Mesothelial cell of epicardium (in vitro differentiated cells): ENCODE measurements around the gene PDE6B. TPM values are rescaled to one million over a fixed set of nuclear protein-coding genes. Genes with fewer than 3 reads are reported as not detected.

Experiments used
- DNase-seq, 2 experiments: peaks; one replicate each; pipeline ENCODE4 v3.0.0; 2021; ENCODE audit warnings: low spot score in 2 of 2; ENCODE audit not compliant: unreplicated experiment in 2 of 2
- H3K27ac Mint-ChIP-seq: 2 replicates; pipeline ENCODE4 v1.8.0; 2021; ENCODE audit warnings: mixed read lengths
- H3K27me3 Mint-ChIP-seq: 2 replicates; pipeline ENCODE4 v1.8.0; 2021; ENCODE audit warnings: low read depth, mixed read lengths
- H3K36me3 Mint-ChIP-seq: 2 replicates; pipeline ENCODE4 v1.8.0; 2021; ENCODE audit warnings: mixed read lengths
- H3K4me1 Mint-ChIP-seq: 2 replicates; pipeline ENCODE4 v1.8.0; 2021; ENCODE audit warnings: mixed read lengths
- H3K4me3 Mint-ChIP-seq: 2 replicates; pipeline ENCODE4 v1.8.0; 2021; ENCODE audit warnings: mild to moderate bottlenecking, moderate library complexity, mixed read lengths
- H3K9me3 Mint-ChIP-seq: 2 replicates; pipeline ENCODE4 v1.8.0; 2021; ENCODE audit warnings: mixed read lengths
- total RNA-seq: library from RNA; stranded (reverse); gene quantifications from 3 replicates; pipeline ENCODE4 v1.2.1, GENCODE V29; 2021
- TF ChIP-seq, protein P1 (sequence below): fragments of 200-600 bp; sonication (generic); IDR thresholded peaks from one replicate; pipeline ENCODE4 v1.5.0; 2021; ENCODE audit warnings: antibody characterized with exemption; ENCODE audit not compliant: unreplicated experiment

Gene PDE6B
- total RNA-seq, 1 donor from 2014 or later, result 11.6 TPM

DNA sequence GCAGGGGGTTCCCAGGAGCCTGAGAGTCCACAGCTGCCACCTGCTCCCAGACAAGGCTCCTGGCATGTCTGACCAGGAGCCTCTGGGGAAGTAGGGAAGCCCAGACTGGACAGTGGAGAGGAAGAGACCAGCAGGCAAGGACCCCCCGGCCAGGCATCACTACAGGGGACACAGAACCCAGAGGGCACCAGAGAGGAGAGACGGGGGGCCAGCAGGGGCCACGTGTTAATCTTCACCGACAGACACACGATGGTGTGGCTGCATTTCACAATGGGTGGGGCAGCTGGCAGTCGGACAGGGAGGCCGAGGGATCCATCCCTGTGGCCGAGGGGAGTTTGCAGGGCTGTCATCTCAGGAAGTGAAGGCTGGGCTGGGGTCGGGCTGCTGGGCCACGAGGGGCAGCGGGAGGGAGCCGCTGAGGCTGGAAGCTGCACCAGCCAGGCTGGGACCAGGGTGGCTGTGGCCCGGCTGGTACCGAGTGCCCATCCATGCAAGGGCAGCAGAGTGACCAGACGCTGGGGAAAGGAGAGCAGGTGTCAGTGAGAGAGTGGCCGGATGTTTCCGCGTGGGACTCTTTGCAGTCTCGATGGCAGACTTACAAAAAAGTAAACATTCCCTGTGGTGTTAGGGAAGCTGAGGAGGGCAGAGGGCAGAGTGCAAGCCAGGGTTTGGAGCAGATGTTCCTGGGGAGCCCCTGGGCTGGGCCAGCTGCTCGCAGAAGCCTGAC lies 4.7 kb downstream of the PDE6B start:
- Mint-ChIP-seq H3K27me3 (peaks cover 2% of the 10 kb centered on the region), H3K9me3 (peaks cover 14% of the 10 kb centered on the region), H3K27ac (no peak overlapping the region), H3K36me3 (no peaks in the 10 kb centered on the region), H3K4me3 (no peak overlapping the region), H3K4me1 (no peaks in the 10 kb centered on the region)
- DNase-seq, result no peak
- TF ChIP-seq, protein P1, sequence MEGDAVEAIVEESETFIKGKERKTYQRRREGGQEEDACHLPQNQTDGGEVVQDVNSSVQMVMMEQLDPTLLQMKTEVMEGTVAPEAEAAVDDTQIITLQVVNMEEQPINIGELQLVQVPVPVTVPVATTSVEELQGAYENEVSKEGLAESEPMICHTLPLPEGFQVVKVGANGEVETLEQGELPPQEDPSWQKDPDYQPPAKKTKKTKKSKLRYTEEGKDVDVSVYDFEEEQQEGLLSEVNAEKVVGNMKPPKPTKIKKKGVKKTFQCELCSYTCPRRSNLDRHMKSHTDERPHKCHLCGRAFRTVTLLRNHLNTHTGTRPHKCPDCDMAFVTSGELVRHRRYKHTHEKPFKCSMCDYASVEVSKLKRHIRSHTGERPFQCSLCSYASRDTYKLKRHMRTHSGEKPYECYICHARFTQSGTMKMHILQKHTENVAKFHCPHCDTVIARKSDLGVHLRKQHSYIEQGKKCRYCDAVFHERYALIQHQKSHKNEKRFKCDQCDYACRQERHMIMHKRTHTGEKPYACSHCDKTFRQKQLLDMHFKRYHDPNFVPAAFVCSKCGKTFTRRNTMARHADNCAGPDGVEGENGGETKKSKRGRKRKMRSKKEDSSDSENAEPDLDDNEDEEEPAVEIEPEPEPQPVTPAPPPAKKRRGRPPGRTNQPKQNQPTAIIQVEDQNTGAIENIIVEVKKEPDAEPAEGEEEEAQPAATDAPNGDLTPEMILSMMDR, result no peak

DNA sequence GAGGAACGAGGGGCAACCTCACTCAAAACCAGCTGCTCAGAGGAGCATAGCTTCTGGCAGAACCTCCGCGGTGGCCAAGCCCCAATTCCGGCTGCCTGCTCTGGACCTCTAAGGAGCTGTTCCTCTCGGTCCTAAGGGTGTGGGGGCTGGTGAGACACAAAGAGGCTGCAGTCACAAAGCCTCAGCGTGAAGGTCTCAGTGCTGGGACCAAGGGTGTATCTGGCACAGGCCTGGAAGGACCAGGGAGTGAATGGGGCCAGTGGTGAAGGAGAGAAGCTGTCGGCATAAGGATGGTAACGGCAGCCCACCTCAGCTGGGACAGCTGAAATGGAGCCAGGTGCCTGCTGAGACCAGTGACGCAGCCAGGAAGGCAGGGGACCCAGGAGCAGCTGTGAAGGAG lies 5.3 kb downstream of the PDE6B start:
- TF ChIP-seq, protein P1, result no peak
- no peak overlapping the region for H3K27ac Mint-ChIP-seq
- no peak for DNase-seq
- no peaks in the 10 kb centered on the region for H3K4me1 Mint-ChIP-seq
- H3K4me3 Mint-ChIP-seq, result no peak overlapping the region
- peaks cover 5% of the 10 kb centered on the region for H3K27me3 Mint-ChIP-seq
- H3K36me3 Mint-ChIP-seq, result no peaks in the 10 kb centered on the region
- H3K9me3 Mint-ChIP-seq, result peaks cover 14% of the 10 kb centered on the region

DNA sequence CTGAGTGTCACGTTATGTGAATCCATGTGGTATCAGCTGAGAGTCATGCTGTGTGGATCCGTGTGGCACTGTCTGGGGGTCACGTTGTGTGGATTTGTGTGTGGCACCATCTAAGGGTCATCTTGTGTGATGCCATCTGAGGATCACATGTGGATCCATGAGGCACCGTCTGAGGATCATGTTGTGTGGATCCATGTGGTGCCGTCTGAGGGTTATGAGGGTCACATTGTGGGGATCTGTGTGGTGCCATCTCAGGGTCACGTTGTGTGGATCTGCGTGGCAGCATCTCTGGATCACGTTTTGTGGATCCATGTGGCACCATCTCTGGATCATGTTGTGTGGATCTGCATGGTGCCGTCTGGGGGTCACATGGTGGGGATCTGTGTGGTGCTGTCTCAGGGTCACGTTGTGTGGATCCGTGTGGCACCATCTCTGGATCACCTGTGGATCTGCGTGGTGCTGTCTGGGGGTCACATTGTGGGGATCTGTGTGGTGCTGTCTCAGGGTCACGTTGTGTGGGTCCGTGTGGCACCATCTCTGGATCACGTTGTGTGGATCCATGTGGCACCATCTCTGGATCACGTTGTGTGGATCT lies 6.9 kb downstream of the PDE6B start:
- no peak for DNase-seq
- Mint-ChIP-seq H3K9me3 (peaks cover 14% of the 10 kb centered on the region), H3K36me3 (no peaks in the 10 kb centered on the region), H3K4me1 (no peaks in the 10 kb centered on the region), H3K27me3 (peaks cover 7% of the 10 kb centered on the region), H3K27ac (no peak overlapping the region), H3K4me3 (no peak overlapping the region)
- TF ChIP-seq, protein P1, result no peak

DNA sequence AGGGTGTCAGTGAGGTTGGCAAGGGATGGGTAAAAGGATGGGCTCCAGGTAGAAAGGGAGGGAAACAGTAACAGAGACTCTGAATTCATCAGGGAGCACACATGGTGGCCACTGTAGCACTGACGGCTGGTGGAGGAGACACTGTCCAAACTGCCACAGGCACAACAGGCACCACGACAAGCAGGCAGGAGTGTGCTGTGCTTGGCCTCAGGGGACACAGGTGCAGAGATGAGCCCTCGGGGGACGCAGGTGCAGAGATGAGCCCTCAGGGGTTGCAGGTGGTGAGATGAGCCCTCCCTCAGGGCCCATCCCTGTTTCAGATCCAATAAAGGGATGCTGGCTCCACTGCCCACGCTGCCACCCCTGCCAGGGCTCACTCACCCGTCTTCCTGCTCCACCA lies 7.6 kb downstream of the PDE6B start:
- DNase-seq, result no peak
- Mint-ChIP-seq H3K36me3 (no peaks in the 10 kb centered on the region), H3K27ac (no peak overlapping the region), H3K9me3 (peaks cover 14% of the 10 kb centered on the region), H3K27me3 (peaks cover 11% of the 10 kb centered on the region), H3K4me1 (no peaks in the 10 kb centered on the region), H3K4me3 (no peak overlapping the region)
- TF ChIP-seq, protein P1, result no peak

DNA sequence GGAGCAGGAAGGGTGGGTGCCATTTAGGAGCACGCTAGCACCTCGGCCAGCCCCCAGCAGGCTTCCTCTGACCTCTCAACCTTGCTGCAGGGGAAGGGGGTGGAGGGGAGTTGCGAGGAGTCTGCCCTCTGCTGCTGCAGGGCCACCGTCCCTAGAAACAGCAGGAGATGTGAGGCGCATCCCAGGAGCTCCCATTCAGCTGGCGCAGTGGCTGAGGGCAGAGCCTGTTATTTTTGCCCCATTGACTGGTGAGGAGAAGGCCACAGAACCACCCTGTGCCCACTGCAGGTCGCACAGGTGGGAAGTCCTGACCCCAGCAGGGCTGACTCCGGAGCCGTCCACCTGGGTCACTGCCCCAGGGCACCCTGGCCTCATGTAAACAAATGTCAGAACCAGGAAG lies 8.0 kb downstream of the PDE6B start:
- Mint-ChIP-seq H3K4me3 (no peak overlapping the region), H3K9me3 (peaks cover 14% of the 10 kb centered on the region), H3K36me3 (no peaks in the 10 kb centered on the region), H3K27me3 (peaks cover 13% of the 10 kb centered on the region), H3K27ac (no peak overlapping the region), H3K4me1 (no peaks in the 10 kb centered on the region)
- DNase-seq, result no peak
- TF ChIP-seq, protein P1, result no peak
